ENCODE results near the gene SLCO4A1.

GRCh38 chr20:62599216-62600110 lies 42.8 kb upstream of the SLCO4A1 start:
- no peak for TF ChIP-seq CTCF (conservative IDR thresholded peaks at IDR 0.05; ENCODE audit: low read depth, low read length)
- TF ChIP-seq MAFK (IDR thresholded peaks at IDR 0.05; ENCODE audit: low read depth, low read length) = no peak
- no peak for TF ChIP-seq RCOR1 (IDR thresholded peaks at IDR 0.05; ENCODE audit: insufficient replicate concordance, low read length)
- TF ChIP-seq RFX5 (IDR thresholded peaks at IDR 0.05; ENCODE audit: low read depth, low read length) = no peak
- no peak for TF ChIP-seq CEBPB (IDR thresholded peaks at IDR 0.05; ENCODE audit: low read depth, low read length)
- no peak for TF ChIP-seq POLR2A (IDR thresholded peaks at IDR 0.05; ENCODE audit: low read depth, low read length)
- TF ChIP-seq USF2 (IDR thresholded peaks at IDR 0.05; ENCODE audit: low read depth, low read length) = no peak
- TF ChIP-seq BHLHE40 (IDR thresholded peaks at IDR 0.05; ENCODE audit: low read depth, low read length) = no peak
- no peak for TF ChIP-seq MAZ (IDR thresholded peaks at IDR 0.05; ENCODE audit: borderline replicate concordance, low read depth, low read length)
- TF ChIP-seq CHD1 (IDR thresholded peaks at IDR 0.05; ENCODE audit: low read depth, low read length) = no peak
- TF ChIP-seq SMC3 (IDR thresholded peaks at IDR 0.05; ENCODE audit: low read depth, low read length) = no peak

Data from IMR-90 (cell line).